WI38 (cell line): ENCODE measurements around the gene GLRA2.

Experiments
- H3K4me3 ChIP-seq: 2 replicates; pipeline ENCODE4 v1.5.1; 2011; ENCODE audit warnings: low read depth, mild to moderate bottlenecking, control low read depth, low read length
- TF ChIP-seq, protein P1 (sequence below): IDR thresholded peaks from 2 replicates; pipeline ENCODE4 v1.5.1; 2012; ENCODE audit warnings: low read depth, mild to moderate bottlenecking, control low read depth, low read length

Gene GLRA2

DNA sequence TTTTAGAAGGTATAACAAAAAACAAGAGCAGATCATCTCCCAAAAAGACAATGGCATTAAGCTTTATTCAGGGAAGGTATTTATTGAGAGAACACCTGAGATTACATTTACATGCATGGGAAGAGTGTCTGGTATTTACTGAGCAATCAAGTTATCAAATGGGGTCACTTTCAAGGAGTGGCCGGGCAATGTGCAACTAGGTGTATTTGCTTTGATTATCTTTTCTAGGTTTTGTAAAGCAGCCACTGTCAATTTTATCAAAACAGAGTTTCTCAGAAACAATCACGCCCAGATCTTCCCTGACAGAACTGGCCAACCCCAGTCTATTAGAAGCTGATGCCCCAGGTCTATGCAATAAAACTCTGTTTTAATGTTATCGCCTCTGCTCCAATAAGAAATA, 169.5 kb downstream of the GLRA2 start:
- no peak overlapping the region for H3K4me3 ChIP-seq
- TF ChIP-seq, protein P1, sequence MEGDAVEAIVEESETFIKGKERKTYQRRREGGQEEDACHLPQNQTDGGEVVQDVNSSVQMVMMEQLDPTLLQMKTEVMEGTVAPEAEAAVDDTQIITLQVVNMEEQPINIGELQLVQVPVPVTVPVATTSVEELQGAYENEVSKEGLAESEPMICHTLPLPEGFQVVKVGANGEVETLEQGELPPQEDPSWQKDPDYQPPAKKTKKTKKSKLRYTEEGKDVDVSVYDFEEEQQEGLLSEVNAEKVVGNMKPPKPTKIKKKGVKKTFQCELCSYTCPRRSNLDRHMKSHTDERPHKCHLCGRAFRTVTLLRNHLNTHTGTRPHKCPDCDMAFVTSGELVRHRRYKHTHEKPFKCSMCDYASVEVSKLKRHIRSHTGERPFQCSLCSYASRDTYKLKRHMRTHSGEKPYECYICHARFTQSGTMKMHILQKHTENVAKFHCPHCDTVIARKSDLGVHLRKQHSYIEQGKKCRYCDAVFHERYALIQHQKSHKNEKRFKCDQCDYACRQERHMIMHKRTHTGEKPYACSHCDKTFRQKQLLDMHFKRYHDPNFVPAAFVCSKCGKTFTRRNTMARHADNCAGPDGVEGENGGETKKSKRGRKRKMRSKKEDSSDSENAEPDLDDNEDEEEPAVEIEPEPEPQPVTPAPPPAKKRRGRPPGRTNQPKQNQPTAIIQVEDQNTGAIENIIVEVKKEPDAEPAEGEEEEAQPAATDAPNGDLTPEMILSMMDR: no peak

DNA sequence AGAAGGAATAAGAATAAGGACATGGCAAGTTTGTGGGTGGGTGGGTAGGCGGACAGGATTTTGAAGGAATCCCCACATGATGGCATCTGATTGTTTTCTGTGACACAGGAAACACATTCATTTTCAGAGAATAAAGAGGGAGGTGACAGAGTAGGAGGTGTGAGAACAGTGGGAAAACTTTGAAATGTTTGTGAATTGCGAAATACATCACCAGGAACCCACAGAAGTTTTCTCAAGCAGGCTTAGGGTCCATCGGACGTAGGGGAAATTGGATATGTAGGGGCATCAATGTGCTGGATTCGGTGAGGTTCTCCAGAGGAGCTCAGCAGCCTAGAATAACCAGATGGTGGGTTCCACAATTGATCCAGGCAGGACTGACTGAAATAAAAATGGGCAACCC, 171.6 kb downstream of the GLRA2 start:
- TF ChIP-seq, protein P1: no peak
- H3K4me3 ChIP-seq: no peak overlapping the region

DNA sequence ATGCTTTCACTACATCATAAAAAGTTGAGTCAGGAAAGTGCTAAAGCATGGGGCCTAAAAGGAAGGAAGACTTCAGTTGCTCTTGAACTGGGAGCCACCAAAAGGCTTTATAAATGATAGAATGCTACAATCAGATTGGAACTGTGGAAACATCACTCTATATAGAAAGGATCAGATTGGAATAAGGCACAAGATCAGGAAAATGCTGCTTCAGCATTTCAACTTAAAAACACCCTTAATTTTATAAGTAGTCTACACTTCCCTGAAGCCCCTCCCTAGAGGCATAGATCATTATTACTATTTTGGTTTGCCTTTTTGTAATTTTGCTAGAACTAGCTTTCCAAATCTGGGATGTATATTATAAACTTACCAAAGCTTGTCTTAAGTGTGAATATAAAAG, 172.8 kb downstream of the GLRA2 start:
- no peak overlapping the region for H3K4me3 ChIP-seq
- TF ChIP-seq, protein P1: no peak

- TF ChIP-seq, protein P1: no peak
- H3K4me3 ChIP-seq: no peak overlapping the region
These were observed 182.8 kb downstream of the GLRA2 start for GRCh38 chrX:14712096-14712495.

DNA sequence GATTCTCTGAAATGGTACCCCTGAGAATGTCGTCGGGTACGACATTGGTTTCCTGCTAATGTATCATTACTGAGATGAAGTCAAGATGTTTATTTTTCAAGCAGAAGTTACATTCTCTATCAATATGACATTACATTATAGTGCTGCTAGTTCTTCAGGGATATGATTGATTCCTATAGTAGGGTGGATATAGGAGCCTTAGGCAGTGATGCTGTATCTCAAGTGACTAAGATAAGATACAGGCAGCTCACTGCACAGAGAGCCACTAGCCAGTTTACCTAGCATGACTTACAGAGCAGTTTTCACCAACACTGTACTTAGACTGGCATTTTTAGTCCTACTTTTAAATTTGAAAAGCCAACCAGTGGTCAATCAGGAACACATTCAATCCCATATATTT, 188.6 kb downstream of the GLRA2 start:
- no peak overlapping the region for H3K4me3 ChIP-seq
- TF ChIP-seq, protein P1: no peak

DNA sequence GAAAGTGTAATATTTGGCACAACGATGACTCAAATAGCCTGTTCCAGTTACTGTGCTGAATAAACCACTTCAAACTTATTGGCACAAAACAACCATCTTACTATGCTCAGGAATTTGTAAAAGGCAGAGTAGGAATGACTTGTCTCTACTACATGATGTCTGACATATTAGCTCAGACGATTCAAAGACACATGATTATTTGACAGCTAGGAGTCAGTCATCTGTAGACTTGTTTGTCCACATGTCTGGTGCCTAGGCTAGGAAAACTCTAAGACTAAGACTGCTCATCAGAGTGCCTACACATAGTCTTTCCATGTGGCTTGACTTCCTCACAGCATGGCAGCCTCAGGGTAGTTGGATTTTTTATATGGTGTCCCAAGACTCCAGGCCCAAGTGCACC, 189.1 kb downstream of the GLRA2 start:
- TF ChIP-seq, protein P1: no peak

DNA sequence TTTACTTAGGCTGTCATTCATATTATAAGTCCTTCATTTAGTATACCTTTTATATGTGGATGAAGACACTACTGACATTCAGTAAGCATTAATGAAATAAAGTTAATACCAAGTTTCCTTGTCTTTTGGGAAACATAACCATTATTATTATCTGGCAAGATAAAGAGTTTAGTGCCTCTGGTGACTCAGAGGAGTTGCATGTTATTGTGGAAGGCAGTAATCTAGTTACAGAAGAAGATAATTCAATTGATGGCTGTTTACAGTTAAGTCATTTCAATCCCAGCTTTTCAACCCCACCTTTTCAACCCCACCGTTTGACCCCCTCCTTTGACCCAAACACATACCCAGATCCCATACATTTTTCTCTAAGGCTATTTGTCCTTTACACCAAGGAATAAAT, 199.7 kb downstream of the GLRA2 start:
- no peak overlapping the region for H3K4me3 ChIP-seq
- TF ChIP-seq, protein P1: no peak

More for the DNA sequence above, 189.1 kb downstream of the GLRA2 start:
- H3K4me3 ChIP-seq: no peak overlapping the region
